Adrenal gland (tissue), 5 donors: Measurements from ENCODE around the gene IGFBP5.

Source experiments
- CTCF ChIP-seq, 6 experiments: fragments of 450-650 bp in 4 of 6; fragments of 200-600 bp in 2 of 6; sonication (generic) in 1 of 6; IDR thresholded peaks; 1 replicate in 5 of 6; 2 replicates in 1 of 6; pipeline versions ENCODE4 v1.5.1 to v1.8.0; 2016 to 2021; ENCODE audit warnings: antibody characterized with exemption in 6 of 6, mild to moderate bottlenecking in 2 of 6, moderate library complexity in 1 of 6
- POLR2A ChIP-seq, 2 donors: fragments of 450-650 bp; IDR thresholded peaks; one replicate each; pipeline ENCODE4 v1.6.1; 2017; ENCODE audit warnings: antibody characterized with exemption in 2 of 2, mild to moderate bottlenecking in 2 of 2, moderate library complexity in 1 of 2
- donor health status: DM: no; HTN: no; CAD: no.

- TF ChIP-seq CTCF (IDR thresholded peaks at IDR 0.05) (no peak), POLR2A (IDR thresholded peaks at IDR 0.05) (no peak)
Observed at GRCh38 chr2:216735086-216735485, 39.7 kb upstream of the IGFBP5 start.
